H1 (cell line): ENCODE measurements around the gene DYDC2.

ENCODE experiments used
- CBX5 ChIP-seq: fragments of 300-800, 300-1000 bp; sonication (generic); IDR thresholded peaks from 2 replicates; pipeline ENCODE4 v1.7.1; 2016; ENCODE audit warnings: antibody characterized with exemption, low read length, low read depth
- CEBPB ChIP-seq: IDR thresholded peaks from 2 replicates; pipeline ENCODE4 v1.6.1; 2012; ENCODE audit warnings: low read depth, low read length
- EZH2 ChIP-seq: fragments of 200-600 bp; sonication (generic); IDR thresholded peaks from 2 replicates; pipeline ENCODE4 v1.7.1; 2012; ENCODE audit warnings: low read depth, mild to moderate bottlenecking, moderate library complexity, low read length, inconsistent platforms; ENCODE audit not compliant: severe bottlenecking
- JUND ChIP-seq: IDR thresholded peaks from 2 replicates; pipeline ENCODE4 v1.6.1; 2011; ENCODE audit warnings: mild to moderate bottlenecking, improper control_type of control experiment, low read length
- NRF1 ChIP-seq: IDR thresholded peaks from 2 replicates; pipeline ENCODE4 v1.6.1; 2011; ENCODE audit warnings: mild to moderate bottlenecking, low read depth, low read length, improper control_type of control experiment
- PHF8 ChIP-seq: fragments of 200-600 bp; sonication (generic); conservative IDR thresholded peaks from 2 replicates; pipeline ENCODE4 v1.7.1; 2012; ENCODE audit warnings: low read depth, mild to moderate bottlenecking, inconsistent platforms, low read length, moderate library complexity
- POLR2A ChIP-seq, 2 experiments: IDR thresholded peaks; 1 replicate in 1 of 2; 2 replicates in 1 of 2; pipeline ENCODE4 v1.6.1; 2011; ENCODE audit warnings: low read depth in 2 of 2, low read length in 2 of 2, mild to moderate bottlenecking in 2 of 2; ENCODE audit errors: control extremely low read depth in 1 of 2
- RAD21 ChIP-seq, 2 experiments: IDR thresholded peaks in 1 of 2; conservative IDR thresholded peaks in 1 of 2; 2 replicates each; pipeline ENCODE4 v1.6.1; 2011; ENCODE audit warnings: low read depth in 2 of 2, low read length in 2 of 2, improper control_type of control experiment in 1 of 2, inconsistent platforms in 1 of 2, mild to moderate bottlenecking in 1 of 2, moderate library complexity in 1 of 2
- RFX5 ChIP-seq: IDR thresholded peaks from 2 replicates; pipeline ENCODE4 v1.6.1; 2011; ENCODE audit warnings: low read depth, low read length, improper control_type of control experiment, borderline replicate concordance
- TCF12 ChIP-seq: IDR thresholded peaks from 2 replicates; pipeline ENCODE4 v1.6.1; 2011; ENCODE audit warnings: low read depth, mild to moderate bottlenecking, low read length
- TF ChIP-seq, protein P1 (sequence below), 3 experiments: IDR thresholded peaks; 1 replicate in 2 of 3; 2 replicates in 1 of 3; pipeline versions ENCODE4 v1.5.1 to v1.6.1; 2011; ENCODE audit warnings: low read length in 3 of 3, mild to moderate bottlenecking in 3 of 3, inconsistent platforms in 2 of 3, low read depth in 1 of 3, moderate library complexity in 1 of 3; ENCODE audit not compliant: insufficient read depth in 1 of 3; ENCODE audit errors: control extremely low read depth in 1 of 3

DNA sequence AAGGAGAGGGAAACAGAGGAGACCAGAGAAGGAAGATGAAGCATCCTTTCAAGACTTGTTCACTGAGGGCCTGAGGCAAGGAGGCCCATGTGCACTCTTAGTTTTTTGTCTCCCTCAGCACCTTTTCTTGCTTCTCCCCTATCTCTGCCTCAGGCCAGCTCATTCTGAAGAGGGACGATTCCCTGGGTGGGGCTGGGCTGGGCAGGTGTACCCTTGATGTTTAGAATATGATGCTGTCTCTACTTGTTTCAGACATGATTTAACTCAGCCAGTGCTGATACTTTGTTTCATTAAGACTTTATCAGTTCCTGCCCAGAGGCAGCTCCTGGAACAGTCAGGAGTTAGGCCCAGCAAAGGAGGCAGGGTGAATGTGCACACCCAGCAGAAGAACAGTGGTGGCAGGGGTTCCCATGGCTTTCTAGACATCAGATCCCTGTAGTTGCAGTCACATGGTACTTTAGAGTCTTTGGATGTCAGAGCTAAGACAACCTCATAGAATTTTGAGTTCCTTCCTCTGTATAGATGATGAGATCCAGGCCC, 55.2 kb downstream of the DYDC2 start:
- TF ChIP-seq, protein P1, sequence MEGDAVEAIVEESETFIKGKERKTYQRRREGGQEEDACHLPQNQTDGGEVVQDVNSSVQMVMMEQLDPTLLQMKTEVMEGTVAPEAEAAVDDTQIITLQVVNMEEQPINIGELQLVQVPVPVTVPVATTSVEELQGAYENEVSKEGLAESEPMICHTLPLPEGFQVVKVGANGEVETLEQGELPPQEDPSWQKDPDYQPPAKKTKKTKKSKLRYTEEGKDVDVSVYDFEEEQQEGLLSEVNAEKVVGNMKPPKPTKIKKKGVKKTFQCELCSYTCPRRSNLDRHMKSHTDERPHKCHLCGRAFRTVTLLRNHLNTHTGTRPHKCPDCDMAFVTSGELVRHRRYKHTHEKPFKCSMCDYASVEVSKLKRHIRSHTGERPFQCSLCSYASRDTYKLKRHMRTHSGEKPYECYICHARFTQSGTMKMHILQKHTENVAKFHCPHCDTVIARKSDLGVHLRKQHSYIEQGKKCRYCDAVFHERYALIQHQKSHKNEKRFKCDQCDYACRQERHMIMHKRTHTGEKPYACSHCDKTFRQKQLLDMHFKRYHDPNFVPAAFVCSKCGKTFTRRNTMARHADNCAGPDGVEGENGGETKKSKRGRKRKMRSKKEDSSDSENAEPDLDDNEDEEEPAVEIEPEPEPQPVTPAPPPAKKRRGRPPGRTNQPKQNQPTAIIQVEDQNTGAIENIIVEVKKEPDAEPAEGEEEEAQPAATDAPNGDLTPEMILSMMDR (IDR thresholded peaks at IDR 0.05; ENCODE audit: control extremely low read depth in 1 of 3, insufficient read depth in 1 of 3, low read depth in 1 of 3, low read length in 3 of 3), result no peak
- TF ChIP-seq NRF1, result no peak
- no peak for TF ChIP-seq POLR2A (IDR thresholded peaks at IDR 0.05; ENCODE audit: control extremely low read depth in 1 of 2, low read depth in 2 of 2, low read length in 2 of 2)
- TF ChIP-seq PHF8, result no peak
- no peak for TF ChIP-seq CEBPB
- no peak for TF ChIP-seq CBX5
- no peak for TF ChIP-seq EZH2
- TF ChIP-seq TCF12, result no peak
- TF ChIP-seq JUND, result no peak
- no peak for TF ChIP-seq RAD21 (IDR thresholded peaks at IDR 0.05 in 1 of 2, conservative IDR thresholded peaks at IDR 0.05 in 1 of 2; ENCODE audit: low read depth in 2 of 2, low read length in 2 of 2)
- TF ChIP-seq RFX5, result no peak
